Kidney (tissue), 14 donors: ENCODE measurements around the gene NR2F1-AS1. TPM values are rescaled to one million over a fixed set of nuclear protein-coding genes. Genes with fewer than 3 reads are reported as not detected.

Source experiments
- DNase-seq, 5 donors: peaks; one replicate each; pipeline ENCODE4 v3.0.0-alpha.2; 2013 to 2020
- FAIRE-seq: peaks from 2 replicates; lab custom pipeline; 2012; peaks lifted over from hg19 to GRCh38; lab: Jason Lieb, UNC
- H3K27ac ChIP-seq, 2 donors: one replicate each; pipeline ENCODE4 v1.7.0; 2013; ENCODE audit warnings: low read depth in 2 of 2, low read length in 2 of 2, inconsistent platforms in 1 of 2
- H3K27me3 ChIP-seq: one replicate; pipeline ENCODE4 v1.7.1; 2013; ENCODE audit warnings: low read length, inconsistent platforms; ENCODE audit not compliant: control insufficient read depth, insufficient read depth
- H3K36me3 ChIP-seq, 3 donors: one replicate each; pipeline versions ENCODE4 v1.7.0 to v1.7.1; 2013; ENCODE audit warnings: low read length in 3 of 3, control low read depth in 1 of 3, inconsistent platforms in 1 of 3; ENCODE audit not compliant: insufficient read depth in 3 of 3, control insufficient read depth in 2 of 3
- H3K4me1 ChIP-seq, 3 donors: one replicate each; pipeline versions ENCODE4 v1.7.0 to v1.7.1; 2013; ENCODE audit warnings: low read length in 3 of 3, inconsistent platforms in 1 of 3, low read depth in 1 of 3; ENCODE audit not compliant: control insufficient read depth in 2 of 3, insufficient read depth in 2 of 3
- H3K4me3 ChIP-seq, 3 donors: one replicate each; pipeline versions ENCODE4 v1.7.0 to v1.8.1; 2013; ENCODE audit warnings: low read length in 3 of 3, control low read depth in 1 of 3, inconsistent platforms in 1 of 3
- H3K9ac ChIP-seq, 3 donors: one replicate each; pipeline versions ENCODE4 v1.7.0 to v1.7.1; 2013; ENCODE audit warnings: low read length in 3 of 3, control low read depth in 1 of 3, inconsistent platforms in 1 of 3
- H3K9me3 ChIP-seq, 3 donors: one replicate each; pipeline versions ENCODE4 v1.7.0 to v1.7.1; 2013; ENCODE audit warnings: low read length in 3 of 3, control low read depth in 1 of 3, inconsistent platforms in 1 of 3; ENCODE audit not compliant: control insufficient read depth in 2 of 3, insufficient read depth in 1 of 3
- CTCF ChIP-seq: IDR thresholded peaks from 3 replicates; pipeline ENCODE4 v1.5.1; 2012; ENCODE audit warnings: mild to moderate bottlenecking, moderate library complexity, borderline replicate concordance; ENCODE audit not compliant: insufficient read depth; ENCODE audit errors: extremely low read depth
- intact Hi-C: fragments of 100-400 bp; cut with DNase I; formaldehyde crosslinking; loops from one replicate; pipeline ENCODE4 v1.11.1; 2022
- polyA plus RNA-seq: library from polyadenylated mRNA; stranded (reverse); fragments of 350-450 nt; fragmentation: Illumina TruSeq; extraction: RNeasy Lipid Tissue Mini Kit (QIAGEN cat#74804); gene quantifications from one replicate; pipeline ENCODE4 v1.2.3, GENCODE V29; 2014; ENCODE audit warnings: low read depth, low replicate concordance; ENCODE audit not compliant: insufficient read depth
- total RNA-seq: library from RNA; stranded (reverse); fragmentation: NEBNext Ultra II Directional; extraction: Animal tissue kit (Norgen Biotek cat#: 25700); gene quantifications from one replicate; pipeline ENCODE4 v1.2.1, GENCODE V29; 2021
- donor health status: control.
- donor health status: control.
- donor health status: control.
- donor health status: control.
- donor health status: control.
- donor health status: DM: yes; HTN: yes; CAD: no.
- donor health status: Normal renal cell carcinoma (clear cell type).

Gene NR2F1-AS1
- total and polyA plus RNA-seq, 2 donors from 2014 or later, result 13.0 to 16.0 TPM

- no peak for FAIRE-seq
- H3K27me3 ChIP-seq, result no peaks in the 10 kb centered on the region
Observed at GRCh38 chr5:93580063-93580926, 724 bp downstream of the NR2F1-AS1 start.

GRCh38 chr5:93579692-93580062, 1.3 kb downstream of the NR2F1-AS1 start:
- H3K27me3 ChIP-seq, result no peaks in the 10 kb centered on the region
- H3K9me3 ChIP-seq, result no peaks in the 10 kb centered on the region
- peaks cover 0 to 7% (median 6%) of the 10 kb centered on the region in 3 donors for H3K4me1 ChIP-seq
- peaks cover 0 to 2% (median 0%) of the 10 kb centered on the region in 3 donors for H3K36me3 ChIP-seq
- intact Hi-C loops, result no loop called here
- peak overlapping the region; percentile 95 for H3K27ac ChIP-seq
- FAIRE-seq (no peak), DNase-seq (peak in 3 of 5 donors; percentile 84 to 85 (median 85))
- TF ChIP-seq CTCF, result no peak
- H3K9ac ChIP-seq, result peak overlapping the region; percentile 60 to 95 (median 94)
- H3K4me3 ChIP-seq, result peak overlapping the region; percentile 85 to 98 (median 88)

More at GRCh38 chr5:93580063-93580926, 724 bp downstream of the NR2F1-AS1 start:
- peak; percentile 54 to 84 (median 73) for DNase-seq
- peak overlapping the region; percentile 95 for H3K27ac ChIP-seq
- no peaks in the 10 kb centered on the region for H3K9me3 ChIP-seq
- H3K9ac ChIP-seq, result peak overlapping the region; percentile 94 to 97 (median 95)
- intact Hi-C loops, result no loop called here
- no peak for TF ChIP-seq CTCF
- peak overlapping the region; percentile 85 to 98 (median 88) for H3K4me3 ChIP-seq
- peaks cover 0 to 8% (median 7%) of the 10 kb centered on the region in 3 donors for H3K4me1 ChIP-seq
- H3K36me3 ChIP-seq, result peaks cover 0 to 2% (median 0%) of the 10 kb centered on the region in 3 donors

GRCh38 chr5:93578813-93579691, 2.0 kb downstream of the NR2F1-AS1 start:
- peaks cover 0 to 7% (median 6%) of the 10 kb centered on the region in 3 donors for H3K4me1 ChIP-seq
- no peak for TF ChIP-seq CTCF
- peaks cover 0 to 2% (median 0%) of the 10 kb centered on the region in 3 donors for H3K36me3 ChIP-seq
- no peaks in the 10 kb centered on the region for H3K9me3 ChIP-seq
- peak; percentile 84 to 94 (median 91) for DNase-seq
- H3K4me3 ChIP-seq, result peak overlapping the region; percentile 46 to 98 (median 88)
- H3K9ac ChIP-seq, result peak overlapping the region; percentile 22 to 67 (median 54)
- H3K27ac ChIP-seq, result peak overlapping the region; percentile 83 to 95
- intact Hi-C loops, result no loop called here
- no peak for FAIRE-seq
- H3K27me3 ChIP-seq, result no peaks in the 10 kb centered on the region
